GM21528 (cell line): ENCODE results near the gene CYTH3.
"Not testable (repeated sequence)": the region's sequence is repeated elsewhere in the genome, so short reads cannot be mapped to it uniquely, and the experiment has no call there.

Experiments used
- ATAC-seq: cut with Tn5 transposase; IDR thresholded peaks from one replicate; pipeline ENCODE4 v1.9.1; 2021; ENCODE audit warnings: mild to moderate bottlenecking, moderate library complexity; ENCODE audit not compliant: unreplicated experiment, low FRiP score

Gene CYTH3

GRCh38 chr7:6272481-6273323 lies at the start of gene CYTH3:
Gene CYTH3 (minus strand): TSS chr7:6272624. CDS start chr7:6272507, 117 bp downstream.
- ATAC-seq, result peak; percentile 90

- ATAC-seq, result no peak
These were observed 48.4 kb upstream of the CYTH3 start for GRCh38 chr7:6320791-6321190.

GRCh38 chr7:6317797-6318438 lies 45.5 kb upstream of the CYTH3 start:
- no peak for ATAC-seq

- ATAC-seq, result no peak
These were observed 43.8 kb upstream of the CYTH3 start for GRCh38 chr7:6316226-6316625.

GRCh38 chr7:6315746-6316145 lies 43.3 kb upstream of the CYTH3 start:
- no peak for ATAC-seq

- ATAC-seq, result no peak
These were observed 38.0 kb upstream of the CYTH3 start for GRCh38 chr7:6310271-6310993.

GRCh38 chr7:6307762-6308161 lies 35.3 kb upstream of the CYTH3 start:
- no peak for ATAC-seq

GRCh38 chr7:6306471-6306870 lies 34.0 kb upstream of the CYTH3 start:
- ATAC-seq, result no peak

- no peak for ATAC-seq
These were observed 32.9 kb upstream of the CYTH3 start for GRCh38 chr7:6305330-6305729.

GRCh38 chr7:6301446-6301845 lies 29.0 kb upstream of the CYTH3 start:
- not testable (repeated sequence) for ATAC-seq

GRCh38 chr7:6299774-6300173 lies 27.4 kb upstream of the CYTH3 start:
- ATAC-seq, result no peak

- ATAC-seq, result no peak
These were observed 22.4 kb upstream of the CYTH3 start for GRCh38 chr7:6294839-6295238.

- no peak for ATAC-seq
These were observed 20.8 kb upstream of the CYTH3 start for GRCh38 chr7:6293202-6293601.

GRCh38 chr7:6291941-6292340 lies 19.5 kb upstream of the CYTH3 start:
- not testable (repeated sequence) for ATAC-seq

- ATAC-seq, result no peak
These were observed 19.1 kb upstream of the CYTH3 start for GRCh38 chr7:6291531-6291930.

- no peak for ATAC-seq
These were observed 17.9 kb upstream of the CYTH3 start for GRCh38 chr7:6290319-6290741.

GRCh38 chr7:6288270-6288860 lies 15.9 kb upstream of the CYTH3 start:
- no peak for ATAC-seq

GRCh38 chr7:6286486-6286885 lies 14.1 kb upstream of the CYTH3 start:
- no peak for ATAC-seq

GRCh38 chr7:6284461-6285360 lies 12.3 kb upstream of the CYTH3 start:
- ATAC-seq, result no peak

GRCh38 chr7:6284055-6284400 lies 11.6 kb upstream of the CYTH3 start:
- no peak for ATAC-seq
